Measurements from ENCODE around the gene KLF13.

KLF13 gene

GRCh38 chr15:31326156-31326874, at the start of gene KLF13:
TSS of gene KLF13 (plus strand) at chr15:31326835. CDS start at chr15:31327213, 378 bp downstream.
- peak; percentile 98 for DNase-seq (ENCODE audit: low spot score)

GRCh38 chr15:31277335-31278060, 49.1 kb upstream of the KLF13 start:
- DNase-seq (ENCODE audit: low spot score): no peak

GRCh38 chr15:31278061-31278445, 48.6 kb upstream of the KLF13 start:
- DNase-seq (ENCODE audit: low spot score): no peak

- no peak for DNase-seq (ENCODE audit: low spot score)
Measured at GRCh38 chr15:31278544-31279220, 48.0 kb upstream of the KLF13 start.

- no peak for DNase-seq (ENCODE audit: low spot score)
Measured at GRCh38 chr15:31279221-31280045, 47.2 kb upstream of the KLF13 start.

GRCh38 chr15:31280046-31280830, 46.4 kb upstream of the KLF13 start:
- no peak for DNase-seq (ENCODE audit: low spot score)

GRCh38 chr15:31280831-31281216, 45.8 kb upstream of the KLF13 start:
- no peak for DNase-seq (ENCODE audit: low spot score)

- DNase-seq (ENCODE audit: low spot score): peak; percentile 93
Measured at GRCh38 chr15:31283043-31283442, 43.6 kb upstream of the KLF13 start.

- DNase-seq (ENCODE audit: low spot score): no peak
Measured at GRCh38 chr15:31285772-31286261, 40.8 kb upstream of the KLF13 start.

- DNase-seq (ENCODE audit: low spot score): no peak
Measured at GRCh38 chr15:31291048-31291578, 35.5 kb upstream of the KLF13 start.

GRCh38 chr15:31292391-31293015, 34.1 kb upstream of the KLF13 start:
- DNase-seq (ENCODE audit: low spot score): no peak

GRCh38 chr15:31293655-31294054, 33.0 kb upstream of the KLF13 start:
- DNase-seq (ENCODE audit: low spot score): no peak

- DNase-seq (ENCODE audit: low spot score): no peak
Measured at GRCh38 chr15:31294067-31294466, 32.6 kb upstream of the KLF13 start.

GRCh38 chr15:31295658-31296057, 31.0 kb upstream of the KLF13 start:
- DNase-seq (ENCODE audit: low spot score): no peak

- peak; percentile 40 for DNase-seq (ENCODE audit: low spot score)
Measured at GRCh38 chr15:31296219-31296645, 30.4 kb upstream of the KLF13 start.

GRCh38 chr15:31296646-31297574, 29.7 kb upstream of the KLF13 start:
- DNase-seq (ENCODE audit: low spot score): peak; percentile 62

GRCh38 chr15:31297575-31298456, 28.8 kb upstream of the KLF13 start:
- peak; percentile 57 for DNase-seq (ENCODE audit: low spot score)

GRCh38 chr15:31298707-31299172, 27.9 kb upstream of the KLF13 start:
- DNase-seq (ENCODE audit: low spot score): peak; percentile 91

All from hematopoietic multipotent progenitor cell treated with erythropoietin and hydrocortisone succinate and interleukin-3 and kit ligand, for 15 days (in vitro differentiated cells).